GM06990 (cell line): ENCODE results near the gene SLC13A5.

Source experiments
- DNase-seq: peaks from one replicate; pipeline ENCODE4 v3.0.0-alpha.2; 2011; ENCODE audit not compliant: insufficient read length; ENCODE audit errors: extremely low read depth
- H3K27me3 ChIP-seq: replicated peaks from 2 replicates; pipeline ENCODE4 v1.6.0; 2011; ENCODE audit warnings: low read length; ENCODE audit not compliant: control insufficient read depth, insufficient read depth
- H3K36me3 ChIP-seq: 2 replicates; pipeline ENCODE4 v1.5.1; 2011; ENCODE audit warnings: low read length; ENCODE audit not compliant: control insufficient read depth, insufficient read depth
- H3K4me3 ChIP-seq: replicated peaks from 2 replicates; pipeline ENCODE4 v1.5.1; 2011; ENCODE audit warnings: low read depth, mild to moderate bottlenecking, control low read depth, low read length
- TF ChIP-seq, protein P1 (sequence below): IDR thresholded peaks from 2 replicates; pipeline ENCODE4 v1.5.1; 2011; ENCODE audit warnings: low read length, control low read depth, mild to moderate bottlenecking, inconsistent platforms; ENCODE audit not compliant: insufficient read depth, poor library complexity, severe bottlenecking

SLC13A5 gene

DNA sequence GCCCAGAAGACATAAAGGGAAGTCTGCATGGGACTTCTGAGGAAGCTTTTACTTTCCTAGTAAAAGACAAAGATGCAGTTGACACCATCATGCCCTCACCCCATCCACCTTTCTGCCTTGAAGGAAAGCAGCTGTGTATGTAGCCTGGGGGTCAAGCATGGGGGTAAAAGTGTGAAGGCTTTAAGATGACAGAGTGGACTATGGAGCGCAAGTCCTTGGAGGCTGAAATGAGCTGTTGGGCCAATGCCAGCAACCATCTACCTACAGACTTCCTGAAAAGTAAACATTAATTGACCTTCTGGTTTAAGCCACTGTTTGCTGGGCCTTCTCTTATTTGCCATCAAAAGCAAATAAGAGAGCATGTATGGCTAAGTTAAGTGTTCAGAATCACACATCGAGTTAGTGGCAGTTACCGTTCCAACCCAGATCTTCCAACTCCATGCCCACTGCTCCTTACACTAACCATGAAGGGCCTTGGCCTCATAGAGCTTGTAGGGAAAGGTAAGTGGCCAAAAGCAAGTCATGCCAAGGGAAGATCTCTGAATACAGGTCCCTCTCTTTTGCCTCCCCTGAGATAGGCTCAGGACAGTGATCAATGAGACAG, 30.0 kb downstream of the SLC13A5 start:
- no peak overlapping the region for H3K4me3 ChIP-seq
- no peaks in the 10 kb centered on the region for H3K36me3 ChIP-seq
- TF ChIP-seq, protein P1, sequence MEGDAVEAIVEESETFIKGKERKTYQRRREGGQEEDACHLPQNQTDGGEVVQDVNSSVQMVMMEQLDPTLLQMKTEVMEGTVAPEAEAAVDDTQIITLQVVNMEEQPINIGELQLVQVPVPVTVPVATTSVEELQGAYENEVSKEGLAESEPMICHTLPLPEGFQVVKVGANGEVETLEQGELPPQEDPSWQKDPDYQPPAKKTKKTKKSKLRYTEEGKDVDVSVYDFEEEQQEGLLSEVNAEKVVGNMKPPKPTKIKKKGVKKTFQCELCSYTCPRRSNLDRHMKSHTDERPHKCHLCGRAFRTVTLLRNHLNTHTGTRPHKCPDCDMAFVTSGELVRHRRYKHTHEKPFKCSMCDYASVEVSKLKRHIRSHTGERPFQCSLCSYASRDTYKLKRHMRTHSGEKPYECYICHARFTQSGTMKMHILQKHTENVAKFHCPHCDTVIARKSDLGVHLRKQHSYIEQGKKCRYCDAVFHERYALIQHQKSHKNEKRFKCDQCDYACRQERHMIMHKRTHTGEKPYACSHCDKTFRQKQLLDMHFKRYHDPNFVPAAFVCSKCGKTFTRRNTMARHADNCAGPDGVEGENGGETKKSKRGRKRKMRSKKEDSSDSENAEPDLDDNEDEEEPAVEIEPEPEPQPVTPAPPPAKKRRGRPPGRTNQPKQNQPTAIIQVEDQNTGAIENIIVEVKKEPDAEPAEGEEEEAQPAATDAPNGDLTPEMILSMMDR = no peak
- H3K27me3 ChIP-seq = no peaks in the 10 kb centered on the region; the same call in 1 of the 2 replicates
- DNase-seq = no peak

DNA sequence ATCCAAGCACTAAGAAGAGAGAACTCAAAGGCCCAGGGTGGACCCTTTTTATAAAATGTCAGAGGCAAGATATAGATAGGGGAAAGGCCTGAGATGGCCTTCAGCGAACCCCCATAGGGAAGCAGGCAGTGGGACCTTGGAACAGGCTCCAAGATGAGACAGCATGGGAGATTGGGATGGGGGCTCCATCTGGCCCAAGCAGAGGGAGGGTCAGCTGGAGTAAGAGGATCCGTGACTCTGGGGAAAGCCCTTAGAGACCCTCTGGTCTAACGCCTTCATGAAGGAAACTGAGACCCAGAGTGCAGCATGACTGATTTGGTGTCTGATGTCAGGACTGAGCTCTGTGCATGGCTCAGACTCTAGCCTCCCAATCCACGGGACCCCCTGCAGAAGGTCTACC, 30.8 kb downstream of the SLC13A5 start:
- no peak overlapping the region for H3K4me3 ChIP-seq
- DNase-seq = no peak
- TF ChIP-seq, protein P1 = no peak
- no peaks in the 10 kb centered on the region; the same call in 1 of the 2 replicates for H3K27me3 ChIP-seq
- H3K36me3 ChIP-seq = no peaks in the 10 kb centered on the region

DNA sequence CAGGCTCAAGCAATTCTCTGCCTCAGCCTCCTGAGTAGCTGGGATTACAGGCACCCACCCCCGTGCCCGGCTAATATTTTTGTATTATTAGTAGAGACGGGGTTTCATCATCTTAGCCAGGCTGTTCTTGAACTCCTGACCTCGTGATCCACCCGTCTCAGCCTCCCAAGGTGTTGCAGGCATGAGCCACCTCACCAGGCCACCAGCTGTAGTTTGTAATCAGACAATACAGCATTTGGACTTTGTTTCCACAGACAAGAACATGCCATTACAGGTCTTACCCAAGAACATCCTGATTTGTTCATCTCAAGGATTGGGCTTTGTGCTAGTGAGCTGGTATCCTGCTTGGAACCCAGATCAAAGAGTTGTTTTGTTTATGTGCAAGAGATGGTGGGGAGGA, 31.5 kb downstream of the SLC13A5 start:
- Histone ChIP-seq H3K36me3 (no peaks in the 10 kb centered on the region), H3K27me3 (peaks cover 1% of the 10 kb centered on the region; the same call in 1 of the 2 replicates), H3K4me3 (no peak overlapping the region)
- TF ChIP-seq, protein P1 = no peak
- no peak for DNase-seq

DNA sequence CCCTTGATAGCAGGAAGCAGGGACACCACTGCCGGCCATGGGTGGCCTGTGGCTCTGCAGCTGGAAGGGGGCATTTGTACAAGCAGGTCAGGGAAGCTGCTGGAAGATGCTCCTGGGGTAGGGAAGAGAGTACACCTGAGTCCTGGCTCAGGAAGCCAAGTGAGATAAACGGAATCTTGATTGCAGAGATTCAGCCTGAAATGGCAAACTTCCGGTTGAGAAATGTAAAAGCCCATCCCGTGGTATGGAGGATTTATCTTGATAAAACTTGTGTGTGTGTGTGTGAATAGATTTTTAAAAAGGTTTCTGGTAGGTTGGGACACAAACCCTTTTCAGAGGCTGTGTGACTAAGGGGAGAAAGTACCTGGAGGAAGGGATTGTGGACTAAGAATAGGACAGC, 32.0 kb downstream of the SLC13A5 start:
- Histone ChIP-seq H3K36me3 (no peaks in the 10 kb centered on the region), H3K27me3 (peaks cover 1% of the 10 kb centered on the region; the same call in 1 of the 2 replicates), H3K4me3 (no peak overlapping the region)
- DNase-seq = no peak
- TF ChIP-seq, protein P1 = no peak

DNA sequence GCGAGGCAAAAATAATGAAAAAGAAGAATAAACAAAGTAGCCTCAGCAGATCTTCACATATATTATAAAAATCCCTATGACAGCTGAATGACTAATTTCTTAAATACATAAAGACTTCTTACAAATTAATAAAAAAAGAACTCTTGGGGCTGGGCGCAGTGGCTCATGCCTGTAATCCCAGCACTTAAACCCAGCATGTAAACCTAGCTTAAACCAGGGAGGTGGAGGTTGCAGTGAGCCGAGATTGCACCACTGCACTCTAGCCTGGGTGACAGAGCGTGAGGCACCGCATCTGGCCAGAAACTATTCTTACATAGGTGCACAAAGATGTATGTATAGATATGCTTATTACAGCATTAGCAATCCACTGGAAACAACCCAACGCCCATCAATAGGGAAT, 33.9 kb downstream of the SLC13A5 start:
- DNase-seq = no peak
- TF ChIP-seq, protein P1 = no peak
- Histone ChIP-seq H3K36me3 (no peaks in the 10 kb centered on the region), H3K27me3 (peaks cover 1% of the 10 kb centered on the region; the same call in 1 of the 2 replicates), H3K4me3 (no peak overlapping the region)

DNA sequence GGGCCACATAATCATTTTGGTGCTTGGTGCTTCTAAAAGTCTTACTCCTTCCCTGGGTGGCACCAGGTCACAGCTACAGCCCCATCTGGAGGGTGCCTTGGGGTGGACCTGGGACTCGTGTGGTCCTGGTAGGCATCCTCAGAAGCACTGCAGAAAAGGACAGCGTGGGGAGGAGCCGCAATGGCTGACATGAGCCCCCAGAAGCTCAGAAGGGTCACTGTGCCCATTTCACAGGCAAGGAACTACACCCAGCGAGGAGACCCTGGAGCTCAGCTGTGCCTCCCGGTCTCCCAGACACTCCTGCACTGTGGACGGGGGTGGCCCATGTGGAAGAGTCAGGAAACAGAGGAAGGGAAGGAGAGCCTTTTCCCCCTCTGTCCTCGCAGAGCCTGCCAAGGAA, 35.2 kb downstream of the SLC13A5 start:
- peaks cover 1% of the 10 kb centered on the region; the same call in 1 of the 2 replicates for H3K27me3 ChIP-seq
- no peaks in the 10 kb centered on the region for H3K36me3 ChIP-seq
- no peak overlapping the region for H3K4me3 ChIP-seq
- no peak for DNase-seq
- TF ChIP-seq, protein P1 = no peak
